Skin of body (tissue), 2 donors: Measurements from ENCODE around the gene SSUH2. TPM values are rescaled to one million over a fixed set of nuclear protein-coding genes. Genes with fewer than 3 reads are reported as not detected.
"Not testable (repeated sequence)": the region's sequence is repeated elsewhere in the genome, so short reads cannot be mapped to it uniquely, and the experiment has no call there.

Experiments
- DNase-seq: peaks from one replicate; lab custom pipeline; 2025; lab: John Stamatoyannopoulos, UW
- total RNA-seq: library from RNA; depleted of rRNA; stranded (reverse); fragments of >200 nt; gene quantifications from one replicate; pipeline ENCODE4 v1.2.3, GENCODE V29; 2014

The SSUH2 gene
- total RNA-seq, 1 donor from 2014 or later: 0.39 TPM

- no peak for DNase-seq
These were observed 14.6 kb upstream of the SSUH2 start for GRCh38 chr3:8659242-8659641.

- peak; percentile 37 for DNase-seq
These were observed 14.0 kb upstream of the SSUH2 start for GRCh38 chr3:8658306-8659212.

GRCh38 chr3:8657804-8658305, 13.3 kb upstream of the SSUH2 start:
- DNase-seq: no peak

GRCh38 chr3:8656240-8656639, 11.6 kb upstream of the SSUH2 start:
- no peak for DNase-seq

- DNase-seq: no peak
These were observed 10.8 kb upstream of the SSUH2 start for GRCh38 chr3:8655387-8655835.

GRCh38 chr3:8654572-8655329, 10.2 kb upstream of the SSUH2 start:
- DNase-seq: not testable (repeated sequence)

GRCh38 chr3:8653800-8654408, 9.3 kb upstream of the SSUH2 start:
- no peak for DNase-seq

GRCh38 chr3:8652324-8652987, 7.9 kb upstream of the SSUH2 start:
- no peak for DNase-seq

GRCh38 chr3:8651418-8652323, 7.1 kb upstream of the SSUH2 start:
- no peak for DNase-seq

- DNase-seq: no peak
These were observed 6.2 kb upstream of the SSUH2 start for GRCh38 chr3:8650583-8651416.

GRCh38 chr3:8649757-8650156, 5.2 kb upstream of the SSUH2 start:
- DNase-seq: no peak

GRCh38 chr3:8648909-8649741, 4.5 kb upstream of the SSUH2 start:
- no peak for DNase-seq

- no peak for DNase-seq
These were observed 2.8 kb upstream of the SSUH2 start for GRCh38 chr3:8647137-8647985.

- DNase-seq: no peak
These were observed 1.8 kb upstream of the SSUH2 start for GRCh38 chr3:8646313-8646938.

- no peak for DNase-seq
These were observed 1.1 kb upstream of the SSUH2 start for GRCh38 chr3:8645712-8646111.

- DNase-seq: no peak
These were observed 769 bp downstream of the SSUH2 start for GRCh38 chr3:8643693-8644365.
